ENCODE measurements around the gene ZNF644. TPM values are rescaled to one million over a fixed set of nuclear protein-coding genes. Genes with fewer than 3 reads are reported as not detected.

ZNF644 gene
- polyA plus RNA-seq, 1 of the 3 experiments (the other 2 are of a cell fraction), result 5.6 TPM

- 0 out of 2 replicates have a peak, but pooled peaks cover 4% of the 10 kb centered on the region for H3K9me3 ChIP-seq
- CTCF ChIA-PET, result interaction anchor here (1.0 to 1.2 kb wide), 2 partner anchors 45 to 151 kb away, joined by 3 to 5 read pairs; no protein-coding TSS in a partner anchor
- no peak for TF ChIP-seq TAF1 (IDR thresholded peaks at IDR 0.05; ENCODE audit: borderline replicate concordance, low read depth, low read length)
- TF ChIP-seq MXI1 (IDR thresholded peaks at IDR 0.05; ENCODE audit: low read depth, low read length), result no peak
- no peak for TF ChIP-seq TCF12 (IDR thresholded peaks at IDR 0.05)
- TF ChIP-seq SMC3 (IDR thresholded peaks at IDR 0.05; ENCODE audit: low read depth, low read length), result no peak
- TF ChIP-seq NRF1 (IDR thresholded peaks at IDR 0.05; ENCODE audit: low read depth, low read length), result no peak
- TF ChIP-seq MEF2A (IDR thresholded peaks at IDR 0.05; ENCODE audit: borderline replicate concordance, low read depth), result no peak
- no peak for TF ChIP-seq GABPA (IDR thresholded peaks at IDR 0.05; ENCODE audit: low read depth)
- no peak for TF ChIP-seq RFX5 (IDR thresholded peaks at IDR 0.05; ENCODE audit: low read length)
- TF ChIP-seq JUND (IDR thresholded peaks at IDR 0.05), result no peak
- TF ChIP-seq USF2 (IDR thresholded peaks at IDR 0.05; ENCODE audit: borderline replicate concordance, low read depth, low read length), result no peak
- TF ChIP-seq RXRA (IDR thresholded peaks at IDR 0.05; ENCODE audit: borderline replicate concordance, low read depth), result no peak
- TF ChIP-seq, protein P1, sequence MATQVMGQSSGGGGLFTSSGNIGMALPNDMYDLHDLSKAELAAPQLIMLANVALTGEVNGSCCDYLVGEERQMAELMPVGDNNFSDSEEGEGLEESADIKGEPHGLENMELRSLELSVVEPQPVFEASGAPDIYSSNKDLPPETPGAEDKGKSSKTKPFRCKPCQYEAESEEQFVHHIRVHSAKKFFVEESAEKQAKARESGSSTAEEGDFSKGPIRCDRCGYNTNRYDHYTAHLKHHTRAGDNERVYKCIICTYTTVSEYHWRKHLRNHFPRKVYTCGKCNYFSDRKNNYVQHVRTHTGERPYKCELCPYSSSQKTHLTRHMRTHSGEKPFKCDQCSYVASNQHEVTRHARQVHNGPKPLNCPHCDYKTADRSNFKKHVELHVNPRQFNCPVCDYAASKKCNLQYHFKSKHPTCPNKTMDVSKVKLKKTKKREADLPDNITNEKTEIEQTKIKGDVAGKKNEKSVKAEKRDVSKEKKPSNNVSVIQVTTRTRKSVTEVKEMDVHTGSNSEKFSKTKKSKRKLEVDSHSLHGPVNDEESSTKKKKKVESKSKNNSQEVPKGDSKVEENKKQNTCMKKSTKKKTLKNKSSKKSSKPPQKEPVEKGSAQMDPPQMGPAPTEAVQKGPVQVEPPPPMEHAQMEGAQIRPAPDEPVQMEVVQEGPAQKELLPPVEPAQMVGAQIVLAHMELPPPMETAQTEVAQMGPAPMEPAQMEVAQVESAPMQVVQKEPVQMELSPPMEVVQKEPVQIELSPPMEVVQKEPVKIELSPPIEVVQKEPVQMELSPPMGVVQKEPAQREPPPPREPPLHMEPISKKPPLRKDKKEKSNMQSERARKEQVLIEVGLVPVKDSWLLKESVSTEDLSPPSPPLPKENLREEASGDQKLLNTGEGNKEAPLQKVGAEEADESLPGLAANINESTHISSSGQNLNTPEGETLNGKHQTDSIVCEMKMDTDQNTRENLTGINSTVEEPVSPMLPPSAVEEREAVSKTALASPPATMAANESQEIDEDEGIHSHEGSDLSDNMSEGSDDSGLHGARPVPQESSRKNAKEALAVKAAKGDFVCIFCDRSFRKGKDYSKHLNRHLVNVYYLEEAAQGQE (IDR thresholded peaks at IDR 0.05; ENCODE audit: low read depth, low read length), result no peak
- TF ChIP-seq EZH2phosphoT487 (IDR thresholded peaks at IDR 0.05; ENCODE audit: borderline replicate concordance, low read depth), result no peak
- TF ChIP-seq USF1 (IDR thresholded peaks at IDR 0.05; ENCODE audit: borderline replicate concordance, low read depth), result no peak
- no peak overlapping the region for H2AFZ ChIP-seq (ENCODE audit: low read depth)
- H3K27me3 ChIP-seq (ENCODE audit: insufficient read depth), result no peaks in the 10 kb centered on the region
- H3F3A ChIP-seq (replicated peaks; ENCODE audit: insufficient read depth), result peaks cover 5% of the 10 kb centered on the region
- H3K36me3 ChIP-seq (replicated peaks in 1 of 2; ENCODE audit: control insufficient read depth in 1 of 2, insufficient read depth in 2 of 2, low read length in 1 of 2), result peaks cover 5 to 8% of the 10 kb centered on the region in 2 experiments
- no peak overlapping the region for H3K4me2 ChIP-seq
- H3K4me1 ChIP-seq (ENCODE audit: control insufficient read depth in 1 of 2, insufficient read depth in 2 of 2, low read depth in 1 of 2, low read length in 1 of 2), result peaks cover 0 to 10% of the 10 kb centered on the region in 2 experiments; a peak in 2 of 4 replicates
- no peaks in the 10 kb centered on the region for H3K9me2 ChIP-seq
- peaks cover 87% of the 10 kb centered on the region for H4K20me1 ChIP-seq (ENCODE audit: insufficient read depth)
- POLR2A ChIA-PET, result no interaction called here
- peaks cover 100% of the 10 kb centered on the region for H3K79me2 ChIP-seq (ENCODE audit: insufficient read depth)
- H3K4me3 ChIP-seq (ENCODE audit: low read depth in 2 of 2, low read length in 1 of 2), result no peak overlapping the region
- 94% methylated on average over 4 of the region's 4 CpGs for WGBS (ENCODE audit: low lambda C conversion rate)
- no peak overlapping the region for H3K9ac ChIP-seq
- DNase-seq, result no peak
- no peak overlapping the region for H3K27ac ChIP-seq (ENCODE audit: low read depth in 2 of 2, low read length in 1 of 2)
Observed at GRCh38 chr1:91013302-91013701, 8.5 kb downstream of the ZNF644 start.
